GM12878 (cell line): ENCODE results near the gene SAPCD2. TPM values are rescaled to one million over a fixed set of nuclear protein-coding genes. Genes with fewer than 3 reads are reported as not detected.

Experiments
- BACH1 ChIP-seq: fragments of 450-650 bp; IDR thresholded peaks from 2 replicates; pipeline ENCODE4 v1.6.1; 2017; ENCODE audit warnings: mild to moderate bottlenecking, borderline replicate concordance
- CUX1 ChIP-seq: IDR thresholded peaks from 2 replicates; pipeline ENCODE4 v1.6.1; 2012; ENCODE audit warnings: improper control_type of control experiment, low read depth, low read length; ENCODE audit not compliant: insufficient replicate concordance
- DPF2 ChIP-seq: fragments of 450-650 bp; IDR thresholded peaks from 2 replicates; pipeline ENCODE4 v1.6.1; 2017; ENCODE audit warnings: mild to moderate bottlenecking
- EZH2 ChIP-seq: IDR thresholded peaks from 2 replicates; pipeline ENCODE4 v1.6.1; 2012; ENCODE audit warnings: low read depth, mild to moderate bottlenecking, control low read depth, inconsistent platforms, low read length, borderline replicate concordance; ENCODE audit not compliant: control insufficient read depth
- JUNB ChIP-seq: IDR thresholded peaks from 2 replicates; pipeline ENCODE4 v1.6.1; 2016; ENCODE audit warnings: antibody characterized with exemption, mild to moderate bottlenecking
- NBN ChIP-seq: fragments of 450-650 bp; IDR thresholded peaks from 2 replicates; pipeline ENCODE4 v1.6.1; 2016
- NFYA ChIP-seq: IDR thresholded peaks from 2 replicates; pipeline ENCODE4 v1.6.1; 2011; ENCODE audit warnings: low read depth, mild to moderate bottlenecking, low read length, improper control_type of control experiment, borderline replicate concordance
- NR2C2 ChIP-seq: IDR thresholded peaks from 2 replicates; pipeline ENCODE4 v1.6.1; 2011; ENCODE audit warnings: borderline replicate concordance, low read depth; ENCODE audit not compliant: control insufficient read depth, insufficient read length
- RAD51 ChIP-seq: fragments of 450-650 bp; IDR thresholded peaks from 2 replicates; pipeline ENCODE4 v1.6.1; 2016; ENCODE audit warnings: moderate library complexity, mild to moderate bottlenecking, inconsistent platforms
- REST ChIP-seq: IDR thresholded peaks from 2 replicates; pipeline ENCODE4 v1.6.1; 2012; ENCODE audit warnings: mild to moderate bottlenecking, low read depth, low read length
- SRF ChIP-seq, 2 experiments: IDR thresholded peaks; 2 replicates each; pipeline ENCODE4 v1.6.1; 2011; ENCODE audit warnings: low read depth in 2 of 2, low read length in 2 of 2, mild to moderate bottlenecking in 1 of 2, moderate library complexity in 1 of 2
- TARDBP ChIP-seq: IDR thresholded peaks from 2 replicates; pipeline ENCODE4 v1.6.1; 2016; ENCODE audit warnings: borderline replicate concordance
- ZNF687 ChIP-seq: fragments of 450-650 bp; IDR thresholded peaks from 2 replicates; pipeline ENCODE4 v1.6.1; 2017; ENCODE audit warnings: mild to moderate bottlenecking, moderate library complexity
- polyA plus RNA-seq, 11 experiments: library from polyadenylated mRNA; depleted of rRNA in 4 of 11; unstranded in 6 of 11; stranded (reverse) in 5 of 11; fragments of >200 nt; fragmentation: Nextera tagmentation in 4 of 11; fragmentation: Illumina TruSeq in 1 of 11; extraction: Ambion mirVana in 4 of 11; extraction: Trizol in 1 of 11; gene quantifications; 1 replicate in 1 of 11; 2 replicates in 10 of 11; pipeline versions ENCODE4 v1.2.1 to v1.2.3, GENCODE V29; 2011 to 2016; ENCODE audit warnings: inconsistent platforms in 2 of 11, missing spikeins in 2 of 11, low read depth in 1 of 11
- total RNA-seq, 4 experiments: library from RNA; depleted of rRNA in 3 of 4; stranded (reverse); fragments of >200 nt in 3 of 4; fragmentation: Illumina TruSeq in 1 of 4; extraction: Trizol in 1 of 4; gene quantifications; 2 replicates each; pipeline versions ENCODE4 v1.2.1 to v1.2.3, GENCODE V29; 2013 to 2021

SAPCD2 gene
- total and polyA plus RNA-seq, 10 of the 15 experiments (the other 5 are each of a cell fraction or from before 2014, with no cell fraction given), result 1.6 to 35.2 (median 7.2) TPM

GRCh38 chr9:137077010-137077747 is 6.8 kb upstream of the SAPCD2 start, which contains the start of gene UAP1L1 (continued):
- no peak for TF ChIP-seq REST
- peak; percentile 24 for TF ChIP-seq ZNF687
- TF ChIP-seq NR2C2, result no peak
- no peak for TF ChIP-seq EZH2
- TF ChIP-seq NFYA, result no peak
- no peak for TF ChIP-seq DPF2
- 0 out of 2 replicates have a peak, but pooled peaks have one; percentile 49 for TF ChIP-seq NBN
- 0 out of 2 replicates have a peak, but pooled peaks have one; percentile 35 for TF ChIP-seq RAD51
- TF ChIP-seq SRF (IDR thresholded peaks at IDR 0.05; ENCODE audit: low read depth in 2 of 2, low read length in 2 of 2), result no peak
- TF ChIP-seq JUNB, result no peak
- TF ChIP-seq CUX1, result no peak
- peak; percentile 96 for TF ChIP-seq BACH1
- TF ChIP-seq TARDBP, result no peak
